SK-N-SH treated with all-trans-retinoic acid at 6 μM for 48 hours (cell line): ENCODE data around the gene MYEOV.
A peak's percentile ranks its signal among the peaks of the same experiment; 100 is the strongest.

ENCODE experiments used
- ATAC-seq: fragments of 200-7000 bp; cut with Tn5 transposase; 3 replicates; pipeline ENCODE4 v1.9.1; 2020; ENCODE audit warnings: mild to moderate bottlenecking, moderate library complexity
- BACH2 ChIP-seq: fragments of 250-450 bp; sonication (Bioruptor Pico); IDR thresholded peaks from 2 replicates; pipeline ENCODE4 v1.9.0; 2021; ENCODE audit warnings: mild to moderate bottlenecking, borderline replicate concordance
- CREB5 ChIP-seq: fragments of 250-450 bp; sonication (Bioruptor Pico); IDR thresholded peaks from 2 replicates; pipeline ENCODE4 v1.5.1; 2020; ENCODE audit warnings: low read depth, mild to moderate bottlenecking, moderate library complexity
- ESRRG ChIP-seq: fragments of 250-450 bp; sonication (Bioruptor Pico); IDR thresholded peaks from 2 replicates; pipeline ENCODE4 v1.6.1; 2021; ENCODE audit warnings: mild to moderate bottlenecking
- GLIS3 ChIP-seq: fragments of 250-450 bp; sonication (Bioruptor Pico); IDR thresholded peaks from 2 replicates; pipeline ENCODE4 v1.5.0; 2020; ENCODE audit warnings: mild to moderate bottlenecking, moderate library complexity
- ISL1 ChIP-seq: fragments of 250-450 bp; sonication (Bioruptor Pico); IDR thresholded peaks from 2 replicates; pipeline ENCODE4 v2.1.2; 2022; ENCODE audit warnings: mild to moderate bottlenecking, moderate library complexity
- OSR1 ChIP-seq: fragments of 250-450 bp; sonication (Bioruptor Pico); IDR thresholded peaks from 2 replicates; pipeline ENCODE4 v1.8.0; 2022; ENCODE audit warnings: moderate library complexity, mild to moderate bottlenecking, inconsistent platforms
- PATZ1 ChIP-seq: fragments of 250-450 bp; sonication (Bioruptor Pico); IDR thresholded peaks from 2 replicates; pipeline ENCODE4 v1.8.0; 2020; ENCODE audit warnings: mild to moderate bottlenecking, moderate library complexity, borderline replicate concordance
- POU6F1 ChIP-seq: fragments of 250-450 bp; sonication (Bioruptor Pico); IDR thresholded peaks from 2 replicates; pipeline ENCODE4 v1.8.0; 2021; ENCODE audit warnings: low read depth, mild to moderate bottlenecking, moderate library complexity, borderline replicate concordance
- PPARA ChIP-seq: fragments of 250-450 bp; sonication (Bioruptor Pico); IDR thresholded peaks from 2 replicates; pipeline ENCODE4 v1.5.0; 2020; ENCODE audit warnings: mild to moderate bottlenecking, borderline replicate concordance
- RARB ChIP-seq: fragments of 250-450 bp; sonication (Bioruptor Pico); IDR thresholded peaks from 2 replicates; pipeline ENCODE4 v1.8.0; 2021; ENCODE audit warnings: mild to moderate bottlenecking, moderate library complexity
- SNAI2 ChIP-seq: fragments of 250-450 bp; sonication (Bioruptor Pico); IDR thresholded peaks from 2 replicates; pipeline ENCODE4 v1.5.0; 2020; ENCODE audit warnings: mild to moderate bottlenecking, moderate library complexity
- TCF4 ChIP-seq: fragments of 250-450 bp; sonication (Bioruptor Pico); IDR thresholded peaks from 2 replicates; pipeline ENCODE4 v1.8.0; 2021; ENCODE audit warnings: mild to moderate bottlenecking, moderate library complexity, borderline replicate concordance
- TOX ChIP-seq: fragments of 250-450 bp; sonication (Bioruptor Pico); IDR thresholded peaks from 2 replicates; pipeline ENCODE4 v1.8.0; 2021; ENCODE audit warnings: mild to moderate bottlenecking, moderate library complexity, borderline replicate concordance
- ZC3H10 ChIP-seq: fragments of 250-450 bp; sonication (Bioruptor Pico); IDR thresholded peaks from 2 replicates; pipeline ENCODE4 v1.5.1; 2021; ENCODE audit warnings: mild to moderate bottlenecking, moderate library complexity
- ZFP3 ChIP-seq: fragments of 250-450 bp; sonication (Bioruptor Pico); IDR thresholded peaks from 2 replicates; pipeline ENCODE4 v1.5.0; 2020; ENCODE audit warnings: mild to moderate bottlenecking, moderate library complexity
- ZNF565 ChIP-seq: fragments of 450-650 bp; formaldehyde crosslinking; conservative IDR thresholded peaks from 2 replicates; pipeline ENCODE4 v1.5.0; 2020; ENCODE audit warnings: low read depth, mild to moderate bottlenecking, moderate library complexity
- ZNF70 ChIP-seq: fragments of 450-650 bp; formaldehyde crosslinking; IDR thresholded peaks from 2 replicates; pipeline ENCODE4 v1.5.0; 2020; ENCODE audit warnings: mild to moderate bottlenecking, moderate library complexity
- ZNF8 ChIP-seq: fragments of 450-650 bp; formaldehyde crosslinking; IDR thresholded peaks from 2 replicates; pipeline ENCODE4 v1.5.0; 2020; ENCODE audit warnings: mild to moderate bottlenecking, moderate library complexity
- TF ChIP-seq, protein P1 (sequence below): fragments of 250-450 bp; sonication (Bioruptor Pico); IDR thresholded peaks from 2 replicates; pipeline ENCODE4 v1.5.0; 2020; ENCODE audit warnings: mild to moderate bottlenecking, moderate library complexity

MYEOV gene

GRCh38 chr11:69298267-69299022 lies 4.5 kb downstream of the MYEOV start:
- TF ChIP-seq POU6F1 (CRISPR knock-in tag) (no peak), ZNF565 (CRISPR knock-in tag) (no peak), ISL1 (CRISPR knock-in tag) (no peak), BACH2 (CRISPR knock-in tag) (no peak), SNAI2 (CRISPR knock-in tag) (no peak), PPARA (CRISPR knock-in tag) (no peak)
- peak; percentile 59 for ATAC-seq

DNA sequence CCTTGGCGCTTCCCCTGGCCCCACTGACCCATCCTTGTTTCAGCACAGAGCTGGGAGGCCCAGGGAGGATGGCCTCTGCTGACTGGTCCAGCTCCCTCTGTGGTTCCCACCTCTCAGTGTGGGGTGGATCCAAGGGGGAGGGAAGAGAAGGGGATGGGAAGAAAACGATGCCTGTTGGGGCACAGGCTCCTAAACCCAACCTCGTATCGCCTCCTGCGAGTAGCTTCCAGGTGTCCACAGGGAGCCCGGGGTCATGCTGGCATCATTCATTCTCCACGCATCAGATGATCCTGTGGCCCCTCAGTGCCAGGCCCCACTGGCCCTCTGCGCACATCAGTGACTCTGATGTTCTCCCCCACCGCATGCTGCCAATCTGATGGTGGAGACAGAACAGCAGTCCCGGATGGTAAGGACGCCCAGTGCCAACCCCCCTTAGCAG lies 5.1 kb downstream of the MYEOV start:
- ATAC-seq, result peak; percentile 13
- no peak for TF ChIP-seq ISL1 (CRISPR knock-in tag)
- no peak for TF ChIP-seq ZNF70 (CRISPR knock-in tag)
- no peak for TF ChIP-seq PATZ1 (CRISPR knock-in tag)
- no peak for TF ChIP-seq BACH2 (CRISPR knock-in tag)
- no peak for TF ChIP-seq RARB (CRISPR knock-in tag)
- TF ChIP-seq SNAI2 (CRISPR knock-in tag), result no peak
- TF ChIP-seq ZFP3 (CRISPR knock-in tag), result no peak
- no peak for TF ChIP-seq ESRRG (CRISPR knock-in tag)
- no peak for TF ChIP-seq ZNF8 (CRISPR knock-in tag)
- no peak for TF ChIP-seq POU6F1 (CRISPR knock-in tag)
- TF ChIP-seq TOX (CRISPR knock-in tag), result no peak
- no peak for TF ChIP-seq ZNF565 (CRISPR knock-in tag)
- TF ChIP-seq, protein P1, sequence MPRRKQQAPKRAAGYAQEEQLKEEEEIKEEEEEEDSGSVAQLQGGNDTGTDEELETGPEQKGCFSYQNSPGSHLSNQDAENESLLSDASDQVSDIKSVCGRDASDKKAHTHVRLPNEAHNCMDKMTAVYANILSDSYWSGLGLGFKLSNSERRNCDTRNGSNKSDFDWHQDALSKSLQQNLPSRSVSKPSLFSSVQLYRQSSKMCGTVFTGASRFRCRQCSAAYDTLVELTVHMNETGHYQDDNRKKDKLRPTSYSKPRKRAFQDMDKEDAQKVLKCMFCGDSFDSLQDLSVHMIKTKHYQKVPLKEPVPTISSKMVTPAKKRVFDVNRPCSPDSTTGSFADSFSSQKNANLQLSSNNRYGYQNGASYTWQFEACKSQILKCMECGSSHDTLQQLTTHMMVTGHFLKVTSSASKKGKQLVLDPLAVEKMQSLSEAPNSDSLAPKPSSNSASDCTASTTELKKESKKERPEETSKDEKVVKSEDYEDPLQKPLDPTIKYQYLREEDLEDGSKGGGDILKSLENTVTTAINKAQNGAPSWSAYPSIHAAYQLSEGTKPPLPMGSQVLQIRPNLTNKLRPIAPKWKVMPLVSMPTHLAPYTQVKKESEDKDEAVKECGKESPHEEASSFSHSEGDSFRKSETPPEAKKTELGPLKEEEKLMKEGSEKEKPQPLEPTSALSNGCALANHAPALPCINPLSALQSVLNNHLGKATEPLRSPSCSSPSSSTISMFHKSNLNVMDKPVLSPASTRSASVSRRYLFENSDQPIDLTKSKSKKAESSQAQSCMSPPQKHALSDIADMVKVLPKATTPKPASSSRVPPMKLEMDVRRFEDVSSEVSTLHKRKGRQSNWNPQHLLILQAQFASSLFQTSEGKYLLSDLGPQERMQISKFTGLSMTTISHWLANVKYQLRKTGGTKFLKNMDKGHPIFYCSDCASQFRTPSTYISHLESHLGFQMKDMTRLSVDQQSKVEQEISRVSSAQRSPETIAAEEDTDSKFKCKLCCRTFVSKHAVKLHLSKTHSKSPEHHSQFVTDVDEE, result no peak
- no peak for TF ChIP-seq GLIS3 (CRISPR knock-in tag)
- no peak for TF ChIP-seq TCF4 (CRISPR knock-in tag)
- TF ChIP-seq, all 23 proteins: peak for 0

DNA sequence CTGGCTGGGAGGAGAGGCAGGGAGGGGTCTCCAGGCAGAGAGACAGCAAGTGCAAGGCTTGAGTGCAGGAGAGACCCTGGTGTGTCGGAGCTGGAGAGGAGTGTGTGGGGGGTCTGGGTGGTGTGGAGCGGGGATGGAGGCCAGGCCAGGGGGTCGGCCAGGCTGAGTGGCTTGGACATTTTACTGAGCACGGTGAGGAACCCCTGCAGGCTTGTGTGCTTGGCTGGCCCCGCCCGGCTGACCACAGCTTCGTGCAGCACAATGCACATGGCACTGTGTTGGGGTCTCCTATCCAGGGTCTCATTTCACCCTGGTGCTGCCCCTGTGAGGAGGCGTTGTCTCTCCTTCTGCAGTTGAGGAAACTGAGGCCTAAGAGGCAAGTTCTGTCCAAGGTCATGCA lies 5.6 kb downstream of the MYEOV start:
- TF ChIP-seq ZNF70 (CRISPR knock-in tag) (no peak), ISL1 (CRISPR knock-in tag) (no peak), ZC3H10 (CRISPR knock-in tag) (no peak), RARB (CRISPR knock-in tag) (no peak), ZNF8 (CRISPR knock-in tag) (no peak), GLIS3 (CRISPR knock-in tag) (no peak), ESRRG (CRISPR knock-in tag) (no peak), OSR1 (CRISPR knock-in tag) (no peak), POU6F1 (CRISPR knock-in tag) (no peak), CREB5 (CRISPR knock-in tag) (no peak)
- no peak for ATAC-seq
